ENCODE data around the gene EDC3.
"Not testable (repeated sequence)": the region's sequence is repeated elsewhere in the genome, so short reads cannot be mapped to it uniquely, and the experiment has no call there.

DNA sequence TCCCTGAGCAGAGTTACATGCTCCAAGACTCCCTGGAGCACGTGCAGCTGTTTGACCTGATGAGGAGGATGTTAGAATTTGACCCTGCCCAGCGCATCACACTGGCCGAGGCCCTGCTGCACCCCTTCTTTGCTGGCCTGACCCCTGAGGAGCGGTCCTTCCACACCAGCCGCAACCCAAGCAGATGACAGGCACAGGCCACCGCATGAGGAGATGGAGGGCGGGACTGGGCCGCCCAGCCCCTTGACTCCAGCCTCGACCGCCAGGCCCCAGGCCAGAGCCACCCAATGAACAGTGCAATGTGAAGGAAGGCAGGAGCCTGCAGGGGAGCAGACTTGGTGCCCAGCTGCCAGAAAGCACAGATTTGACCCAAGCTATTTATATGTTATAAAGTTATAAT, 66.1 kb downstream of the EDC3 start:
- TF ChIP-seq, protein P1, sequence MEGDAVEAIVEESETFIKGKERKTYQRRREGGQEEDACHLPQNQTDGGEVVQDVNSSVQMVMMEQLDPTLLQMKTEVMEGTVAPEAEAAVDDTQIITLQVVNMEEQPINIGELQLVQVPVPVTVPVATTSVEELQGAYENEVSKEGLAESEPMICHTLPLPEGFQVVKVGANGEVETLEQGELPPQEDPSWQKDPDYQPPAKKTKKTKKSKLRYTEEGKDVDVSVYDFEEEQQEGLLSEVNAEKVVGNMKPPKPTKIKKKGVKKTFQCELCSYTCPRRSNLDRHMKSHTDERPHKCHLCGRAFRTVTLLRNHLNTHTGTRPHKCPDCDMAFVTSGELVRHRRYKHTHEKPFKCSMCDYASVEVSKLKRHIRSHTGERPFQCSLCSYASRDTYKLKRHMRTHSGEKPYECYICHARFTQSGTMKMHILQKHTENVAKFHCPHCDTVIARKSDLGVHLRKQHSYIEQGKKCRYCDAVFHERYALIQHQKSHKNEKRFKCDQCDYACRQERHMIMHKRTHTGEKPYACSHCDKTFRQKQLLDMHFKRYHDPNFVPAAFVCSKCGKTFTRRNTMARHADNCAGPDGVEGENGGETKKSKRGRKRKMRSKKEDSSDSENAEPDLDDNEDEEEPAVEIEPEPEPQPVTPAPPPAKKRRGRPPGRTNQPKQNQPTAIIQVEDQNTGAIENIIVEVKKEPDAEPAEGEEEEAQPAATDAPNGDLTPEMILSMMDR (IDR thresholded peaks at IDR 0.05), result not testable (repeated sequence)
- not testable (repeated sequence) for TF ChIP-seq POLR2A (IDR thresholded peaks at IDR 0.05)

Data from sigmoid colon (tissue), 3 donors.